NCI-H146 (cell line): ENCODE measurements around the gene MS4A15.
"Not testable (repeated sequence)": the region's sequence is repeated elsewhere in the genome, so short reads cannot be mapped to it uniquely, and the experiment has no call there.

Experiments used
- DNase-seq: peaks from one replicate; lab custom pipeline; 2025; lab: John Stamatoyannopoulos, UW

MS4A15 gene

GRCh38 chr11:60754887-60755286 lies 1.8 kb upstream of the MS4A15 start:
- no peak for DNase-seq

GRCh38 chr11:60757231-60757800 lies 649 bp downstream of the MS4A15 start:
- DNase-seq = peak; percentile 85

GRCh38 chr11:60758671-60759070 lies 2.0 kb downstream of the MS4A15 start:
- DNase-seq = not testable (repeated sequence)

GRCh38 chr11:60759438-60760225 lies 3.0 kb downstream of the MS4A15 start:
- DNase-seq = peak; percentile 35

GRCh38 chr11:60761436-60762190 lies 4.9 kb downstream of the MS4A15 start:
- DNase-seq = peak; percentile 46

- peak; percentile 78 for DNase-seq
These were observed 6.4 kb downstream of the MS4A15 start for GRCh38 chr11:60762851-60763691.

- DNase-seq = no peak
These were observed 7.2 kb downstream of the MS4A15 start for GRCh38 chr11:60763692-60764369.

- DNase-seq = peak; percentile 32
These were observed 8.2 kb downstream of the MS4A15 start for GRCh38 chr11:60764879-60765278.

- no peak for DNase-seq
These were observed 8.7 kb downstream of the MS4A15 start for GRCh38 chr11:60765355-60765754.

- no peak for DNase-seq
These were observed 9.9 kb downstream of the MS4A15 start for GRCh38 chr11:60766547-60766946.

- no peak for DNase-seq
These were observed 10.7 kb downstream of the MS4A15 start for GRCh38 chr11:60767388-60767811.

- DNase-seq = no peak
These were observed 11.5 kb downstream of the MS4A15 start for GRCh38 chr11:60768202-60768601.

GRCh38 chr11:60769273-60769672 lies 12.6 kb downstream of the MS4A15 start:
- no peak for DNase-seq

GRCh38 chr11:60769811-60770210 lies 13.1 kb downstream of the MS4A15 start:
- peak; percentile 28 for DNase-seq

- no peak for DNase-seq
These were observed 14.5 kb downstream of the MS4A15 start for GRCh38 chr11:60771146-60771545.

GRCh38 chr11:60771879-60772525 lies 15.3 kb downstream of the MS4A15 start:
- DNase-seq = no peak

GRCh38 chr11:60772666-60773065 lies 16.0 kb downstream of the MS4A15 start:
- no peak for DNase-seq

- no peak for DNase-seq
These were observed 18.1 kb downstream of the MS4A15 start for GRCh38 chr11:60774726-60775125.

- DNase-seq = peak; percentile 66
These were observed 18.8 kb downstream of the MS4A15 start for GRCh38 chr11:60775420-60775961.

- no peak for DNase-seq
These were observed 19.5 kb downstream of the MS4A15 start for GRCh38 chr11:60776167-60776566.

- no peak for DNase-seq
These were observed 20.4 kb downstream of the MS4A15 start for GRCh38 chr11:60777106-60777505.
